ENCODE data around the gene DSCAML1.

The DSCAML1 gene

DNA sequence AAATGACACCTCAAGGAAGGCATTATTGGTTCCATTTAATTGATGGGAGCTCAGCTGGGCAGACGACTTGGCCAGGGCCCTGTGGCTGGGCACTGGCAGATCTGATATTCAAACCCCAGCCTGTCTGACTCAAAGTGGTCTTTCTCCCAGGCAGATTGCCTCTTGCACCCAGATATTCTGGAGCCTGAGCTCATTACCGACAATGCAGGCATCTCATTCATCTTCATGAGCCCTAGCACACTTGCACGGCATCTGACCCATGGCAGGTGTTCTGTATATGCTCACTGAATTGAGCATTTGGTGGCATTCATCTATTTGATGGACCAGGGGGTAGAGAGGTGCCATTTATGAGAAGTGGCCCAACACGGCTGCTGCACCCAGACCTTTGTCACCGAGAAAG lies 193.1 kb downstream of the DSCAML1 start:
- FAIRE-seq: no peak

DNA sequence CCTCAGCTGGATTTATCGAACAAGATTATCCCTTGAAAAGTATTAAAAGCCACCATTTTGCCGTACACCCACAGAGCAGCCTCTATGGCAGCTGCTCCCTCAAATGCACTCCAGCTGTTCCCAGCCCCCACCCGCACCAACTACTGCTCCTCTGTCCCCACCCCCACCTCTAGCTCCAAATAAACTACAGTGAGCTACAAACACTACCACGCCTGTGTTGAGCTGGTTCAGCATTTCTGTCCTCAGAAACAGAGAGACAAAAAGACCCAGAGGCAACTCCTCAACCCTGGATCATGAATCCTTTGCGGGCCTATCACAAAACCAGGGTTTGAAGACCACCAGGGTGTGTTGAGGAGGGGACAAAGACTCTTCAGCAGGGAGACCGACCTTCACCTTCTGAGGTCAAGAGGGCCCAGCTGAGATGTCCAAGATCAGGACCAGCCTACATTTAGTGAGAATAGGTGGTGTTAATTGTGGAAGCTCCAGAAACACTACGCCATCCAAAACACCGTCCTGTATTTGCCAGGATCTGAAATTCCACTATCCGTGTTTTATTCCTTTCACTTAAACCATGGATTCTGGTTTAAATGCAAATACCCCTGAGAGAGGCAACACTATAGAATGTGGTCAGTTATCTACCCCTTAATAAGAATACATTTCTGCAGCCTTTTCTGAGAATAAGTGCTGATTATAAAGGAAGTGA lies 195.9 kb downstream of the DSCAML1 start:
- FAIRE-seq: no peak

DNA sequence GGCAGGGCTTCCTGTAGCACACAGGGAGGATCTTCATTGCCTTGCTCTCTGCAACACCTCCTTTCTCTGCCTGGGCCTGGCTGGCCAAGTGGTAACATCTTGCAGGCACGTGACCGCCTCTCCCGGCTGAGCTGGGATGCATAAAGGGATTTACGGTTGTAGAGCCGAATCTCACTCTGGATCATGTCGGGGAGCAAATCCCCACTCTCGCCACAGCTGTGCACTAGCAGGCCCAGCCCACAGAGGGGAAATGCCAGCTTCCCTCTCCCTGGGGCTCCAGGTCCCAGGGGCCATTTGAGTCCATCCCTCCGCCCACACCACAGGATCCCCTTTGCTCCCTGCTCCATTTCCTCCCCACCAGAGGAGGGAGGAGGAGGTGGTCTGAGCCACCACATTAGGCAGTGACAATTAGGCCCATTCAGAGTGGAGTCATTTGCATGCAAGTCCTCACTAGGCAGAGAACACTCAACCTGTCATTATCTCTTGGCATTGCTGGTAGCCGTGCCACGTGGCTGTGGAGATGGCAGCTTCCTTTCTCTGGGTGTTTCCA lies 196.7 kb downstream of the DSCAML1 start:
- no peak for FAIRE-seq

DNA sequence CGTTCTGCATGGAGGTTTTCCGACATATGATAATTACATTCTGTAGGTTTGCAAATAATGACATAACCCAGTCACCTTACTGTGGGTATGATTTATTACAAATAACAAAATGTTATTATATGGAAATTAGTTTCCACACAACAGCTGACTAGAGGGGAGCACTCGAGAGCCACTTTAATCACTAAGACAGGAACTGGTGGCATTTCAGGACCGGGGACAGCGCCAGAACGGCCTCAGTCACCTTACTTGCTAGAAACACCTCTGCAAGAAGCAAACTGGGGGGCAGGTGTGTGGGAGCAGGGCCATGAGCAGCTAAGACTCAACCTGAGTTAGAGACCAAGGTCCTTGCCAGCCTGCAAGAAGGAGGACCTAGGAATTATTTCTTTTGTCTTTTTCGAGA lies 199.9 kb downstream of the DSCAML1 start:
- no peak for FAIRE-seq

DNA sequence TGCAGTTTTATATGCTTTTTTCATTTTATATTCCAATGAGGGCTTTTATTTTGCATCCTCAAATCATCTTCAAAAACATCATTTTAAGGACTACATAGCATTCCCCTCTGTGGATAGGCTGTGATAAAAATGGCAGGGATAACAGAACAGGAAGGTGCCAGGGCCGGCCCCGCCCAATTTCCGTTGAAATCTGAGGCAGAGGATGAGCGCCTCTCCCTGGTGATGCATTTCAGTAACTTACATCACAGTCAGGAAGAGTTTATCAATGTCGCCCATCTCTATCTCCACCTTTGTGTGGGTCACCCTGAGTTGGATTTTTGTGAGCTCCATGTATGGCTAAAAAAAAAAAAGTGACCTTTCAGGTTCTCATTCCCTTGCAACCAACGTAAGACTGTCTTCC lies 201.6 kb downstream of the DSCAML1 start:
- FAIRE-seq: no peak

DNA sequence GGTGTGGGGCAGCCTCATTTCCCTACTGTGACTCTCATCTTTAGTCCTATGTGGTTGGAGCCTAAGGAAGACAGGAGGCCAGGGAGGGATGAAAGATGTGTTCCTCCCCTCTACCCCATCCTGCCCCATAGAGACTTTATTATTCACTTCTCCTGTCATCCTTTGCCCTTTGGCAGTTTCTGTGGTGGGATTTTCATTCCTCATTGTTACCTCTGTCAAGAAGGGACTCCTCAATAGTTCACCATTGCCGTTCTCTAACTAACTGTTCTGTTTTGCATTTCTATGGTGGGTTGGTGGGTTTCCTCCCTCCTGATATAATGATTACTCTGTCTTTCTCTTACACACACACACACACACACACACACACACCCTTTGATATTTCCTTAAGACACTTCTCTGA lies 202.3 kb downstream of the DSCAML1 start:
- FAIRE-seq: no peak

DNA sequence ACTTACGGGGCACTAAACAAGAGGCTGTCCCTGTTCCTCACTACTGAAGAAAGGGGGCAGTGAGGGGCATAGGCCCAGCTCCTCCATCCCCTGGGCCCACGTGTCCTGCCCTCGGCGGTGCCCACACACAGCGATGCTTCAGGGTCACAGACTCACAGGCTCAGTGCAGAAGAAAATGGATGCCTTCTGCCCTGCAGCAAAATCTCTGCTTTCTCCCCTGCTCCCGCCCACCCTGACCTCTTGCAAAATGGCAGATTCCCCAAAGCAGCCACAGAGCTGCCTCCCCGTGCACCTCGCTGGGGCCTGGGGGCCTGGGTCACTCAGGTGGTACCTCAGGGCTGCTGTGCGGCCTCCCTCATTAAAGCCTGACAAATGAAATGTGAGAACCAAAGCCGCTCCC lies 204.0 kb downstream of the DSCAML1 start:
- FAIRE-seq: no peak

DNA sequence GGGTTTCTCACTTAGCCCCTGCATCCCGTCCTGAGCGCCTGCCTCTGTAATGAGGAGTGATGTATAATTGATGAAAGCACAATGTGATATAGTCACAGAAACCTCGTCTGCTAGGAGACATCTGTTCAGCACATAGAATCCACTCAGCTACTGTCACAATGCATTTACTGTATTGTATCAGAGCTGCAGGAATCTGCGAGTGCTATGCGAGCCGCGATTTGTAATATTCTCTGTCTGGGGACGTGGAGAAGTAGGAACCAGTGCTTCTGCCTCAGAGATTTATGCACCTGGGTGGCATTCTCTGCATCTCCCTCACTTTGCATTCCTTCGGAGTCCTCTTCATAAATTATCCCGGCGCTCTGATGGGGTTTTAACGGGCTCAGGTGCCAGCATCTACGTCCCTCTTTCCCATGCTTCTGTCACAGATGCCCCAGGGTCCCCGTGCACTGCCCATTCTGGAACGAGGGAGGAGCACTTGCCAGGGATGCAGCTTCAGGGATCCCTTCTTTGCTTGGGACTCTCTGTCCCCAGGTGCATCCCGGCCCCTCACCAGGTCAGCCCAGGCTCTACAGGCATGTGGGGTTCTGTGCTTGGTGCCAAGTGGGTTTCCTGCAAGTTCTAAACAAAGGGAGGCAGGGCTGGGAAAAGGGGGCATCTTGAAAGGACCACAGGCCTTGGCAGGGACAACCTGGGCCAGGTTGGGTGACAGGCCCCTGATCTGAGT lies 205.5 kb downstream of the DSCAML1 start:
- no peak for FAIRE-seq

DNA sequence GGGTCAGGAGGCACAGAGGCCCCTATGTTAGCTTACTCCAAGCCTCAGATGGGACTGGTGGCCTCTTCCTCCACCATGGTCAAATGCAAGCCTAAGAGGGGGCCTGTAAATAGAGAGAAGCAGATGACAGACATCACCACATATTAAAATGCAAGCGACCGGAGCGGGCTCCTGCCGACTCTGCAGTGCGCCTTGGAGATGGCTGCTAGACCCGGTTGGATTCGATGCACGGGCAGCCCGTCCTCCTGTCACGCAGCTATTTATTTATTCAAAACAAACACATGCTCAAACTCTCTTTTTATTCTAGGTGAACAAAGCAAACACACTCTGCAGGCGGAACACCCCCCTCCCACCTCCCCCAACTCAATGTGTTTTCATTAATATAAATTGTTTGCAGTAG lies 208.0 kb downstream of the DSCAML1 start:
- no peak for FAIRE-seq

DNA sequence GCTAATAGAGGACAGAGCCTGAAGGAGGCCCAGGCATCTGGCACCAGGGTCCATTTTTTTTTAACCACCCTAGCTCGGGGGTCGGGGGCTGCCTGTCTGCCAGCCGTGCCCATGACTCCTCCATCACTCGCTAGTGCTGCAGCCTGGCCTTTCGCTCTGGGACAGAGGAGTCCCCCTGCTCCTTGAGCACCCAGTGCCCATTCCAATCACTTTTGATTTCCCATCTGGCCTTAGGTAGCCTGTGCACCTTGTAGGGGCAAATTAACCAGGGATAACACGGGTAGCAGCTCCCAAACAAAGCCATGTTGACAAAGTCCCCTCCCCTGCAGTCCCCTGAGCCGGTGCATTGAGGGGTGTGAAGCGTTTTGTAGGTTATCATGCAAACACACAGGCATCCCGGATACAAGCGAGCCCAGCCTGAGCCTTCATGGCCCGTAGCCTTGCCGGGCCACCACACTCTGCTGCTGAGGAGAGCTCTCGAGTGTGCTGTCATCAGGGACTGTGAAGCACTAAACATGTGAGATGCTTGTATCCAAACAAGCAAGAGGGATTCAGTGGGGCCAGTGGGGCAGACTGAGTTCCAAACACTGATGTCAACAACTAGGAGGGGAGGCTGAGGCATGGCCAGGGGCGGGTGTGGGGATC lies 208.7 kb downstream of the DSCAML1 start:
- FAIRE-seq: no peak

DNA sequence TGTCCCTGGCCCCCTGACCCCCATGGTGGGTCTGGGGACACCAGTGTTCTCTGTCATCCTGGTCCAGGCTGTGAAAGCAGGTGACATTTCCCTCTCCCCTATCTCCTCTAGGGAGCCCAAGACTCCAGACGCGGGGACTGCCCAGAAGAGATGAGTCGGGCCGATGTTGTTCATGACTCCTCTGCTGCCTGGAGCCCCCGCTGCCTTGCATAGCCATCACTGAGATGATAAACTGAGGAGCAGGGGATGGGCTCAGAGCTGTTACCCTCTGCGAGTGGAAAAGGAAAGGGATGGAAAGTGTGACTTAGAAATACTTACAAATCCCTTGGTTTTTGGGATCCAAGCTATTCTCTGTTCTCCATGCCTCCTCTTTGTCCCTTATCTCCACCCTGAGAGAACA lies 209.6 kb downstream of the DSCAML1 start:
- no peak for FAIRE-seq

DNA sequence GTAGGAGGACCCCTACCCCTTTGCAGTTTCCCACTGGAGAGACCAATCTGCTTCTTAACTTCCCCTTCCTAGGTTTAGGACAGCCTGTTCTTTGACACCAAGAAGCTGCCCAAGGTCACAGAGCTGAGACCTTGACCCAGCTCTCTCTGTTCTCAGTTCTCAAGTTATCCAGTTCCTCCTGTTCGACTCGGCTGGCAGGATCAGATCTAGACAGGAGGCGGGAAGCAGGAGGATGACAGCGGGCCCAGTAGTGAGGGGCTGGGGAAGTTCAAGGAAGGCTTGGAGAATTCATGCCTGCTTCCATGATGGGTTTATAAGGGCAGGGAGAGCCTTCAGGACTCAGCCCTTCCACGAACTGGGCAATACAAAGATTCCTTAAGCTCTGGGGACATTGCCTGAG lies 210.6 kb downstream of the DSCAML1 start:
- no peak for FAIRE-seq

DNA sequence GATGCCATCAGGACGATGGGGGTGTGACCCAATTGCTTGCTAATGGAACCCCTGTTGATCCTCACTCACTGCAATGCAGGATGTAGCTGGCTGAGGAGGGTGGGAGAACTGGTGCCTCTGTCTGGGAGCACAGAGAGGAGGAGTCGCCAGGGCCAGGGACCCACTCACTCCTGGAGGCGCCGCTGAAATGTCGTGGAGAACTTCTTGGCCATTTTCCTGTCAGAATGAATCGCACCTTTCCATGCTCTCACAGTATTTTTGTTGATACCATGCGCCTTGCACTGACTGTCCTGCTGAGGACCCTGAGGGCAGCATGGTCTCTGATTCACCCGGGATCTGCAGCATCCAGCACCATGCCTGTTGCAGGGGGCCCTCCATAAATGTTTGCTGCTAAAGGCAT lies 211.4 kb downstream of the DSCAML1 start:
- no peak for FAIRE-seq

DNA sequence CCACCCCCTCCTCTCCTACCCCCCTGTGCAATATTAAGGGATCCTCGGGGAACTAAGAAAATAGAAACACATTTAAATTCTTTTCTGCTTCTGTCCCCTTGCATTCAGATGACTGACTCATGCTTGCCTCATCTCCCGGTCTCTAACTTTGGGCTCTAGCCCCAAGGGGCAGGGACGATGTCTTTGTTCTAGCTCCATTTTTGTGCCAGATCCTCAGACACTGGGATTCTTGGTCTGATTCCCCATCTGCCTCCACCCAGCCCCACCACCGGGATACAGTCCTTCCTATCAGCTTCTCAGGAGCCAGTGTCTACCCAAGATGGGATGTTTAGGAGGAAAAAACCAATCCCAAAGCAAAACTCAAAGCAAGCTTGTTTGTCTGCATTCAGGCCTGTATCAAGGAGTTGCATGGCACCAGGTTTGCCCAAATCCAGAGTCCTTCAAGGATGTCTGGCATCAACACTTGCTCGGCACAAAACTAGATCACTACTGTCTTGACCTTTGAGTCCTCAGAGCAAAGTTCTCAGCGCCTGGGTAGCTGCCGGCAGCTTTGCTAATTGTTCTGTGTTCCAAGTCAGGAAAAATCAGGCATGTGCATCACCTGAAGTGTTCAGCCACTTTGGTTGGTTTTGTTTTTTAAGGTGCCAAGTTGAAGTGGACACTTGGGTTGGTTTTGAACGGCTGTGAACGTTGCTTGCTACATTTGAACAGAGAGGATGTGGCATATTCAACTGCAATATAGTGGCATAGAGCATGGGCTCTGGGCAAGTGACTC lies 212.8 kb downstream of the DSCAML1 start:
- no peak for FAIRE-seq

DNA sequence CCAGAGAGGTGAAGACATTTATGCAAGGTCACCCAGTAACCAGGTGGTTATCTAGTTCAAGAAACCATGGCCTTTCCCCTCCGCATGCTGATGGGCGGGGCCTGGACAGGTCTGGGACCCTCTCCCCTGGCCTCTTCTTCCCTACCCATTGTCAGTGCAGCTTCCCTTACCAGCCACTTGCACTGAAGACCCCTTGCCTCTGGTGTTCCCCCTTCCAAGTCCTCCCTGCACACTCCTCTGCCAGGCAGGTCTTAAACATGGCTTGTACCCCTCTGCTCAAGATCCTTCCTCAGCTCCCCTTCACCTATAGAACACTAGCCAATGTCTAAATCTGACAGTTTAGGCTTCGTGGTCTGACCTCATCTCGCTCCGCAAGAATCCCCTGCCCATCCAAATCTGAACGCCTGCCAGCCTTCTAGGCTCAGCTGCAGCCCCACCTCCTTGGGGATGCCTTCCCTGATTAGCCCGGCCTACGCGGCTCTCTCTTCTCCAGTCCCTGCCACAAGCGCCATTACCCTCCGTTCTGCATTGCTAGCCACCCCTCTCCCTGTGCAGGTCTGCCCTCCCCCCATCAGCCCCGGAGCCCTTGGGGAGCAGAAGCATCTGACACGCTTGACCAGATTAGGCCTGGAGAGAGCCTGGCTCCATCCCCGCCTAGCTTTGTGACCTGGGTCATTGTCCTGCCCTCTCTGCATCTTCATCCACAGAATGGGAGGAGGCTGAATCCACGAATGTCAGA lies 213.8 kb downstream of the DSCAML1 start:
- FAIRE-seq: no peak

DNA sequence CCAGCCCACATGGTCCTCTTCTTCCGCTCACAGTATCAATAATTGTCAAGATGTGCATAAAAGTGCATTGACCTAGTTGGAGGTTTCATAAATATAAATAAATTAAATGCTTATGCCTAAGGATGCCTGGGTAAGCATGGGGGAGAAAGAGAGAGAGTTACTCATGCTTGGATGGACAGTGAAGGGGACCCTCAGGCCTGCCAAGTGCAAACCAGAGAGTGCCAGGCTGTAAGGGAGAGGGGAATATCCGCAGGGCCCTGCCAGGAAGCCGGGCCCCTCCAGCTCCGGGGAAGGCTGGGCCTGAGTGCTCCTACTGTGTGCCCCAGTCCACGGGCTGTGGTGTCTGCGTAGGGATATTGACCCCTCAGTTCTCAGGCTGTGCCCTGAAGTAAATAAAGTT lies 214.6 kb downstream of the DSCAML1 start:
- no peak for FAIRE-seq

DNA sequence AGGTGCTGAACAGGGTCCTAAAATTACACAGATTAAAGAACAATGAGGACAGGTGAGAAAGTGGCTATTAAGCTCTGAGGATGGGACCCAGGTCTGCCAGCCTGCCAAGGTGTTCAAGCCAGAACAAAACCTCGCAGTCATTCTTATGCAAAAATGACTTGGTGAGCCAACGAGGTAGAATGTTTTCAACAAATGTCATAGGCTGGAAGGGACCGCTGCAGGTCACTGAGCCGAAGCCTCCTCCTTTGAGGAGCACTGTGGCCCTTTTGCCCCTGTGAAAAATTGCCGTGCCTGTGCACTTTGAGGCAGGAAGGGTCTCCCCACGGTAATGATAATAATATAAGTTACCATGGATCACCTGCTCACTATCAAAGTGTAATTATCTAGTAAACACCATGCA lies 216.2 kb downstream of the DSCAML1 start:
- FAIRE-seq: no peak

DNA sequence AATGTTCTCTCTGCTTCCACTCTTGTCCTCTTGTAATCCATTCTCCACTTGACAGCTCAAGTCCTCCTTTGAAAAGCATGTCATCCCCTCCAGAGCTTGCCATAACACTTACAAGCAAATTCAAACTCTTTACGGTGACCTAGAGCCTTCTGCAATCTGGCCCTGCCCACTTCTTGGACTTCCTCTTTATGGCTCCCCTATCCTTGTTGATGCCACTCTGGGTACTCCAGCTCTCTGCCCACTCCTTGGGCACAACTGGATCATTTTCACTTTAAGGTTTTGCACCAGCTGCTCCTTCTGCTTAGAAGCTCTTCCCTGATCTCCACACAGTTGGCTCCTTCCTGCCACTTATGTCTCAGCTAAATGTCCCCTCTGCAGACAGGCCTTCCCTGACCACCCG lies 217.9 kb downstream of the DSCAML1 start:
- no peak for FAIRE-seq

DNA sequence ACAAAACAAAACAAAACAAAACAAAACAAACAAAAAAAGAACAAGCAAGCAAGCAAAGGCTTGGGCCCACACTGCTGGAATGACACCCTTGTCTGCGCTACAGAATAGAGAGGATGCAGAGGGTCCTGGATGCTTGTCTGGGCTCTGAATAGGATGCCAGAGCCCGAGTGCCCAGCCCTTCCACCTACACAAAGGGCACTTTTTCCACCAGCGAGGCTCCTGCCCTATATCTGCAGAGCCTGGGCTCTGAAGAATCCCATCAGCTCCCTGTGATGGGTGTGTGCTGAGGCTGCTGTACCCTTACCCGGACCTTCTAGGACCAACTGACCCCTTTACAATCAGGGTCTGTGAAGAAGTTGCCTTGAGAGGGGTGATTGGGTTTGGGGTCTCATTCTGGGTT lies 221.2 kb downstream of the DSCAML1 start:
- no peak for FAIRE-seq

DNA sequence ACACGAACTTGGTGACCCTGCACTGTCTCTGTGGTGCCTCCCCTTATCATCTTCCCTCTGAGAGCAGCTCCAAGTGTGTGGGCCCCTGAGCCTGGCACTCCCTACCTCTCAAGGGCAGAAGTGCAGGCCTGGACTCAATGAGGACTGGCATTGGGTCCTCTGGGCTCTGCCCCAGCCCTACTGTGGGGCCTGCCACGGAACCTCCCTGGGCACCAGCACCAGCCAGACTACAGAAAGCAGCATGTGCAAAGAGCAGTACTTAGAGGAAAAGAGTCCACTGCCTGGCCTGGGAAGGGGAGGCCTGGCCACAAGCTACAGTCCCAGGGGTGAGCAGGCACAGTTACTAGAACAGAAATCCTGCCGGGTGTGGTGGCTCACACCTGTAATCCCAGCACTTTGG lies 222.5 kb downstream of the DSCAML1 start:
- no peak for FAIRE-seq

DNA sequence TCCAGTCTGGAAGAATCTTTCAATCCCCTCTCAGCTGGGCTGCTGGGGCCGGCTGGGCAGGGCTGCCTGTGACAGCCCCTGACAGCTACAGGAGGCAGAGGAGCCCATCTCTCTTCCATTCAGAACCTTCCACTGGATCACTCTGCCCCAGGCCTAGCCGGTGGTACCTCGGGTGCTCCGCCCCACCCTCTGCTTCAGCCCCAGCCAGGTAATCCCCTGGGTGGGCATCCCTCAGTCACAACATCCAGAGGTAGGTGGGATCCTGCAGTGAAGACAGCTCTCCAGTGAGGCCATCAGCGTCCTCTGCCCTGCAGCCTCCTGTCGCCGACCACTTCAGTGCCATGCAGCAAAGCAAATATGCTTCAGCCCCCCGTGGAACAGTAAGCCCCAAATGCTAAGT lies 223.7 kb downstream of the DSCAML1 start:
- FAIRE-seq: no peak

DNA sequence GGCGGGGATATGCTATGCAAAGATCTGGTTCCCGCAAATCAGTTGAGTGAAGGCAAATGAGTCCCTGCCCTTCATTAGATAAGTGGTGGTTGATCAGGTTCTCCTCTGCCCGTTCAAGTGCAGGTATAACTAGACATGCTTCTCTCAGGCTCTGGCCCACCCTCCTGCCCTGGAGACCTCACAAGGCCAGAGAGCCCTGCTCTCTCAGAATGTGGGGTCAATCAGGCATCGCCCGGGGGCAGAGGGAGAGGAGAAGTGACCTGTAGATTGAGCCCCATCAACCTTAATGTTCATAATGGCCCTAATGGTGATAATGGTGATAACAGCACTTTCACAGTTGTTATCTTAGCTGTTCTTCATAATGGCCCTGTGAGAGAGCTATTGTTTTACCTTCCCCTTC lies 224.3 kb downstream of the DSCAML1 start:
- no peak for FAIRE-seq

Data from colon (tissue), 2 donors.